ENCODE measurements around the gene NEIL1. TPM values are rescaled to one million over a fixed set of nuclear protein-coding genes. Genes with fewer than 3 reads are reported as not detected.
"Not testable (repeated sequence)": the region's sequence is repeated elsewhere in the genome, so short reads cannot be mapped to it uniquely, and the experiment has no call there.

The NEIL1 gene
- total and polyA plus RNA-seq, 7 experiments from 2014 or later, result 1.7 to 49.9 (median 14.7) TPM

GRCh38 chr15:75348562-75349350, 1.9 kb downstream of the NEIL1 start:
- POLR2A ChIA-PET, result interaction anchor here (0.8 to 8.4 kb wide), 10 partner anchors 12 to 291 kb away, joined by 3 to 94 read pairs (median 6); partner anchors contain the start of genes C15orf39, COMMD4, IMP3 and MAN2C1

GRCh38 chr15:75349351-75349669, 2.5 kb downstream of the NEIL1 start:
- intact Hi-C loops (cut with micrococcal nuclease), result loop anchor here in 1 of 2 donors (5.0 kb wide), 1 partner anchor 103 kb away; the partner anchor contains the start of gene SIN3A
- H3K27me3 ChIP-seq (ENCODE audit: control insufficient read depth in 2 of 2, insufficient read depth in 2 of 2, low read length in 2 of 2); H3K36me3 ChIP-seq (ENCODE audit: control insufficient read depth in 2 of 3, insufficient read depth in 3 of 3, low read length in 3 of 3); H3K4me3 ChIP-seq (ENCODE audit: low read length); DNase-seq; ATAC-seq: not testable (repeated sequence)
- Mint-ChIP-seq H3K4me3 (peak overlapping the region; percentile 27 to 88 (median 76)), H3K4me1 (peaks cover 21 to 45% (median 31%) of the 10 kb centered on the region in 7 donors), H3K27ac (peak overlapping the region in 7 of 9 donors; percentile 90 to 98 (median 97)), H3K27me3 (peaks cover 0 to 26% (median 0%) of the 10 kb centered on the region in 5 donors), H3K36me3 (peaks cover 0 to 43% (median 0%) of the 10 kb centered on the region in 5 donors), H3K9me3 (peaks cover 0 to 19% (median 7%) of the 10 kb centered on the region in 11 donors)
- H3K9me3 ChIP-seq (ENCODE audit: control insufficient read depth in 2 of 3, low read length in 3 of 3), result peaks cover 0 to 17% (median 0%) of the 10 kb centered on the region in 3 experiments
- CTCF ChIA-PET, result interaction anchor here (2.7 kb wide), 1 partner anchor 19 kb away, joined by 15 read pairs; the partner anchor contains the start of gene MAN2C1
- peak overlapping the region; percentile 50 for H3K27ac ChIP-seq (ENCODE audit: low read depth, low read length)
- H3K4me1 ChIP-seq (ENCODE audit: control insufficient read depth in 2 of 2, insufficient read depth in 2 of 2, low read length in 2 of 2), result peaks cover 29 to 30% of the 10 kb centered on the region in 2 donors
- POLR2A ChIA-PET, result interaction anchor here (0.8 to 8.4 kb wide), 6 partner anchors 10 to 290 kb away, joined by 3 to 94 read pairs (median 4); partner anchors contain the start of genes COMMD4, IMP3 and MAN2C1

More at GRCh38 chr15:75348562-75349350, 1.9 kb downstream of the NEIL1 start:
- peaks cover 0 to 43% (median 0%) of the 10 kb centered on the region in 5 donors for H3K36me3 Mint-ChIP-seq
- peaks cover 21 to 45% (median 31%) of the 10 kb centered on the region in 7 donors for H3K4me1 Mint-ChIP-seq
- H3K36me3 ChIP-seq (ENCODE audit: control insufficient read depth in 2 of 3, insufficient read depth in 3 of 3, low read length in 3 of 3), result peaks cover 0 to 5% (median 0%) of the 10 kb centered on the region in 3 experiments
- DNase-seq (peak in 1 of 9 donors; percentile 9), ATAC-seq (no peak)
- H3K9me3 Mint-ChIP-seq, result peaks cover 0 to 19% (median 7%) of the 10 kb centered on the region in 11 donors
- peaks cover 0 to 17% (median 0%) of the 10 kb centered on the region in 3 experiments for H3K9me3 ChIP-seq (ENCODE audit: control insufficient read depth in 2 of 3, low read length in 3 of 3)
- H3K27ac ChIP-seq (ENCODE audit: low read depth, low read length), result peak overlapping the region; percentile 66
- H3K27ac Mint-ChIP-seq, result peak overlapping the region in 6 of 9 donors; percentile 51 to 97 (median 92)
- CTCF ChIA-PET, result interaction anchor here (2.7 kb wide), 1 partner anchor 19 kb away, joined by 15 read pairs; the partner anchor contains the start of gene MAN2C1
- no peaks in the 10 kb centered on the region for H3K27me3 ChIP-seq (ENCODE audit: control insufficient read depth in 2 of 2, insufficient read depth in 2 of 2, low read length in 2 of 2)
- H3K4me3 Mint-ChIP-seq, result peak overlapping the region; percentile 44 to 88 (median 74)
- peak overlapping the region; percentile 59 for H3K4me3 ChIP-seq (ENCODE audit: low read length)
- peaks cover 29 to 30% of the 10 kb centered on the region in 2 donors for H3K4me1 ChIP-seq (ENCODE audit: control insufficient read depth in 2 of 2, insufficient read depth in 2 of 2, low read length in 2 of 2)
- intact Hi-C loops (cut with micrococcal nuclease), result loop anchor here in 1 of 2 donors (5.0 kb wide), 1 partner anchor 104 kb away; the partner anchor contains the start of gene SIN3A
- H3K27me3 Mint-ChIP-seq, result peaks cover 0 to 26% (median 0%) of the 10 kb centered on the region in 5 donors

- peaks cover 0 to 26% (median 0%) of the 10 kb centered on the region in 5 donors for H3K27me3 Mint-ChIP-seq
- Histone ChIP-seq H3K4me1 (ENCODE audit: control insufficient read depth in 2 of 2, insufficient read depth in 2 of 2, low read length in 2 of 2) (peaks cover 29 to 30% of the 10 kb centered on the region in 2 donors), H3K4me3 (ENCODE audit: low read length) (no peak overlapping the region), H3K9me3 (ENCODE audit: control insufficient read depth in 2 of 3, low read length in 3 of 3) (peaks cover 0 to 17% (median 0%) of the 10 kb centered on the region in 3 experiments), H3K36me3 (ENCODE audit: control insufficient read depth in 2 of 3, insufficient read depth in 3 of 3, low read length in 3 of 3) (peaks cover 0 to 5% (median 0%) of the 10 kb centered on the region in 3 experiments), H3K27ac (ENCODE audit: low read depth, low read length) (peak overlapping the region; percentile 67), H3K27me3 (ENCODE audit: control insufficient read depth in 2 of 2, insufficient read depth in 2 of 2, low read length in 2 of 2) (no peaks in the 10 kb centered on the region)
- H3K4me1 Mint-ChIP-seq, result peaks cover 22 to 45% (median 31%) of the 10 kb centered on the region in 7 donors
- H3K4me3 Mint-ChIP-seq, result peak overlapping the region; percentile 27 to 88 (median 73)
- CTCF ChIA-PET, result interaction anchor here (2.7 kb wide), 1 partner anchor 18 kb away, joined by 15 read pairs; the partner anchor contains the start of gene MAN2C1
- H3K27ac Mint-ChIP-seq, result peak overlapping the region; percentile 90 to 99 (median 97)
- intact Hi-C loops (cut with micrococcal nuclease), result loop anchor here (2.0 to 5.0 kb wide), 2 partner anchors 19 to 102 kb away; partner anchors contain the start of genes MAN2C1 (in 1 of the 2) and SIN3A (in 1 of the 2)
- peaks cover 0 to 43% (median 0%) of the 10 kb centered on the region in 5 donors for H3K36me3 Mint-ChIP-seq
- DNase-seq (peak; percentile 48 to 93 (median 87)), ATAC-seq (peak; percentile 89)
- POLR2A ChIA-PET, result interaction anchor here (0.9 to 8.4 kb wide), 4 partner anchors 10 to 105 kb away, joined by 3 to 94 read pairs (median 4); partner anchors contain the start of gene MAN2C1
- peaks cover 0 to 19% (median 7%) of the 10 kb centered on the region in 11 donors for H3K9me3 Mint-ChIP-seq
These were observed 3.2 kb downstream of the NEIL1 start for GRCh38 chr15:75349851-75350588.

GRCh38 chr15:75350601-75351361, 3.9 kb downstream of the NEIL1 start:
- CTCF ChIA-PET, result interaction anchor here (2.7 kb wide), 1 partner anchor 17 kb away, joined by 15 read pairs; the partner anchor contains the start of gene MAN2C1
- H3K27ac Mint-ChIP-seq, result peak overlapping the region; percentile 90 to 99 (median 97)
- H3K4me3 ChIP-seq (ENCODE audit: low read length), result no peak overlapping the region
- peaks cover 0 to 9% (median 0%) of the 10 kb centered on the region in 3 experiments for H3K36me3 ChIP-seq (ENCODE audit: control insufficient read depth in 2 of 3, insufficient read depth in 3 of 3, low read length in 3 of 3)
- peaks cover 0 to 19% (median 7%) of the 10 kb centered on the region in 11 donors for H3K9me3 Mint-ChIP-seq
- peak overlapping the region in 3 of 10 donors; percentile 18 to 86 (median 21) for H3K4me3 Mint-ChIP-seq
- peaks cover 0 to 42% (median 0%) of the 10 kb centered on the region in 5 donors for H3K36me3 Mint-ChIP-seq
- no peaks in the 10 kb centered on the region for H3K27me3 ChIP-seq (ENCODE audit: control insufficient read depth in 2 of 2, insufficient read depth in 2 of 2, low read length in 2 of 2)
- H3K4me1 ChIP-seq (ENCODE audit: control insufficient read depth in 2 of 2, insufficient read depth in 2 of 2, low read length in 2 of 2), result peaks cover 29 to 30% of the 10 kb centered on the region in 2 donors
- POLR2A ChIA-PET, result interaction anchor here (1.0 to 8.4 kb wide), 3 partner anchors 19 to 105 kb away, joined by 3 to 94 read pairs (median 5); partner anchors contain the start of gene MAN2C1
- no peak for ATAC-seq
- H3K27me3 Mint-ChIP-seq, result peaks cover 0 to 19% (median 0%) of the 10 kb centered on the region in 5 donors
- H3K9me3 ChIP-seq (ENCODE audit: control insufficient read depth in 2 of 3, low read length in 3 of 3), result peaks cover 0 to 17% (median 0%) of the 10 kb centered on the region in 3 experiments
- peak overlapping the region; percentile 67 for H3K27ac ChIP-seq (ENCODE audit: low read depth, low read length)
- peaks cover 17 to 40% (median 31%) of the 10 kb centered on the region in 7 donors for H3K4me1 Mint-ChIP-seq
- DNase-seq, result peak in 1 of 9 donors; percentile 4
- intact Hi-C loops (cut with micrococcal nuclease), result loop anchor here in 1 of 2 donors (2.0 kb wide), 1 partner anchor 18 kb away; the partner anchor contains the start of gene MAN2C1
